Mesodermal cell (in vitro differentiated cells): Measurements from ENCODE around the gene CCDC85C.

ENCODE experiments used
- H3K27ac ChIP-seq: 2 replicates; pipeline ENCODE4 v1.7.0; 2013; ENCODE audit warnings: mild to moderate bottlenecking, low read depth, low read length, moderate library complexity; ENCODE audit not compliant: severe bottlenecking
- H3K36me3 ChIP-seq: 2 replicates; pipeline ENCODE4 v1.7.1; 2013; ENCODE audit warnings: mild to moderate bottlenecking, low read length, moderate library complexity; ENCODE audit not compliant: control insufficient read depth, insufficient read depth
- H3K4me1 ChIP-seq: one replicate; pipeline ENCODE4 v1.7.1; 2013; ENCODE audit warnings: mild to moderate bottlenecking, low read length; ENCODE audit not compliant: insufficient read depth, control insufficient read depth, poor library complexity, severe bottlenecking
- H3K4me3 ChIP-seq: 2 replicates; pipeline ENCODE4 v1.7.0; 2013; ENCODE audit warnings: low read length, control low read depth, mild to moderate bottlenecking; ENCODE audit not compliant: insufficient read depth, poor library complexity, severe bottlenecking; ENCODE audit errors: extremely low read depth
- H3K9me3 ChIP-seq: 2 replicates; pipeline ENCODE4 v1.7.1; 2013; ENCODE audit warnings: mild to moderate bottlenecking, low read length, moderate library complexity; ENCODE audit not compliant: control insufficient read depth
- WGBS, 2 experiments: methylation state at CpG; one replicate each; pipeline ENCODE4 v1.1.5; 2013; ENCODE audit warnings: missing lambda C conversion rate in 2 of 2; ENCODE audit not compliant: insufficient coverage in 2 of 2; 5-methylcytosine and 5-hydroxymethylcytosine counted together

CCDC85C gene

GRCh38 chr14:99451234-99451633 lies 152.8 kb downstream of the CCDC85C start:
- H3K36me3 ChIP-seq: peaks cover 73% of the 10 kb centered on the region
- no peak overlapping the region for H3K27ac ChIP-seq
- H3K4me3 ChIP-seq: no peak overlapping the region
- no peaks in the 10 kb centered on the region for H3K9me3 ChIP-seq
- 94 to 100% methylated on average over 4 to 5 of the region's 5 CpGs for WGBS, 2 experiments
- H3K4me1 ChIP-seq: no peaks in the 10 kb centered on the region

- no peak overlapping the region for H3K27ac ChIP-seq
- H3K36me3 ChIP-seq: peaks cover 70% of the 10 kb centered on the region
- no peak overlapping the region for H3K4me3 ChIP-seq
- H3K9me3 ChIP-seq: no peaks in the 10 kb centered on the region
- H3K4me1 ChIP-seq: no peaks in the 10 kb centered on the region
- WGBS, 2 experiments: 85 to 90% methylated on average over 2 of the region's 3 CpGs
These were observed 153.7 kb downstream of the CCDC85C start for GRCh38 chr14:99450266-99450665.
